Measurements from ENCODE around the gene CFAP141.

DNA sequence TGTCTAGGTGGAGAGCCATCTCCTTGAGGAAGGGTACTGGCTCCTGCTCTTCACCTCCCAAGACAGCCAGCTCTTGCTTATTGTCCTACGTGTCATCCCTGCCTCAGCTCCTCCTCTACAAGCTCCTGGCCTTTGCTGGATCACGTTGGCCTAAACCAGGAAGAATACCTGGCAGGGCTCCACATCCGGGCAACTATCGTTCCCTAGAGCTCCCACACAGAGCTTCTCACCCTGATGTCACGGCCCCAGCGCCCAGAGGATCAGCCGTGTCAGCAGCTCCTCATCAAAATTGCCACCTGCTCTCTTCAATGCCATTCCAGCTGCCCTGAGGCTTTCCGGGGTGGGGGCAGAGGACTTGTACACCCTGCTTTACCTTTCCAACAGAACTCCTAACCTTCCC, 12.3 kb downstream of the CFAP141 start:
- TF ChIP-seq, protein P1, sequence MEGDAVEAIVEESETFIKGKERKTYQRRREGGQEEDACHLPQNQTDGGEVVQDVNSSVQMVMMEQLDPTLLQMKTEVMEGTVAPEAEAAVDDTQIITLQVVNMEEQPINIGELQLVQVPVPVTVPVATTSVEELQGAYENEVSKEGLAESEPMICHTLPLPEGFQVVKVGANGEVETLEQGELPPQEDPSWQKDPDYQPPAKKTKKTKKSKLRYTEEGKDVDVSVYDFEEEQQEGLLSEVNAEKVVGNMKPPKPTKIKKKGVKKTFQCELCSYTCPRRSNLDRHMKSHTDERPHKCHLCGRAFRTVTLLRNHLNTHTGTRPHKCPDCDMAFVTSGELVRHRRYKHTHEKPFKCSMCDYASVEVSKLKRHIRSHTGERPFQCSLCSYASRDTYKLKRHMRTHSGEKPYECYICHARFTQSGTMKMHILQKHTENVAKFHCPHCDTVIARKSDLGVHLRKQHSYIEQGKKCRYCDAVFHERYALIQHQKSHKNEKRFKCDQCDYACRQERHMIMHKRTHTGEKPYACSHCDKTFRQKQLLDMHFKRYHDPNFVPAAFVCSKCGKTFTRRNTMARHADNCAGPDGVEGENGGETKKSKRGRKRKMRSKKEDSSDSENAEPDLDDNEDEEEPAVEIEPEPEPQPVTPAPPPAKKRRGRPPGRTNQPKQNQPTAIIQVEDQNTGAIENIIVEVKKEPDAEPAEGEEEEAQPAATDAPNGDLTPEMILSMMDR (IDR thresholded peaks at IDR 0.05), result no peak
- TF ChIP-seq POLR2A (IDR thresholded peaks at IDR 0.05), result no peak

Measured in lower leg skin (tissue), 3 donors.